K562 (cell line): ENCODE results near the gene CELA3A. TPM values are rescaled to one million over a fixed set of nuclear protein-coding genes. Genes with fewer than 3 reads are reported as not detected.

Experiments used
- ATAC-seq: fragments of 200-7000 bp; cut with Tn5 transposase; 3 replicates; pipeline ENCODE4 v1.9.1; 2020; ENCODE audit warnings: moderate library complexity
- BruUV-seq: library from RNA; stranded (reverse); fragments of 400-500 nt; replicated peaks from 2 replicates; lab custom pipeline; 2021; lab: Mats Ljungman, UMichigan
- CTCF ChIA-PET: fragments of 300-600 bp; formaldehyde crosslinking; extraction: SDS; loops from one replicate; lab custom pipeline; 2021; ENCODE audit warnings: low intra/inter-chr PET ratio; lab: Yijun Ruan, JAX
- POLR2A ChIA-PET: fragments of 300-600, 350-650 bp; sonication (Branson Sonifier 250); formaldehyde crosslinking; extraction: SDS; loops from one replicate; lab custom pipeline; 2021; ENCODE audit warnings: antibody characterized with exemption, inconsistent platforms; lab: Yijun Ruan, JAX
- DNase-seq, 4 experiments: peaks; one replicate each; pipeline versions ENCODE4 v3.0.0 to v3.0.0-alpha.2; 2011 to 2018; ENCODE audit warnings: low spot score in 3 of 4, mixed read lengths in 3 of 4; ENCODE audit errors: extremely low read depth in 1 of 4
- FAIRE-seq: peaks from 2 replicates; lab custom pipeline; 2011; peaks lifted over from hg19 to GRCh38; lab: Jason Lieb, UNC
- H2AFZ ChIP-seq: 2 replicates; pipeline ENCODE4 v1.6.0; 2011; ENCODE audit warnings: low read depth, low read length, control low read depth, inconsistent platforms
- H3K27ac ChIP-seq: fragments of 200-600 bp; 3 replicates; pipeline ENCODE4 v1.8.0; 2011; ENCODE audit warnings: low read depth, mild to moderate bottlenecking, control low read depth, inconsistent platforms, low read length, moderate library complexity, mixed read lengths; ENCODE audit errors: extremely low read depth
- H3K27me3 ChIP-seq, 2 experiments: fragments of 300-600 bp in 1 of 2; 2 replicates in 1 of 2; 3 replicates in 1 of 2; pipeline versions ENCODE4 v1.6.0 to v1.8.0; 2011; ENCODE audit warnings: inconsistent platforms in 2 of 2, low read length in 2 of 2, mild to moderate bottlenecking in 1 of 2, mixed read lengths in 1 of 2, moderate library complexity in 1 of 2; ENCODE audit not compliant: control insufficient read depth in 2 of 2, insufficient read depth in 2 of 2
- H3K36me3 ChIP-seq: fragments of 300-600 bp; 3 replicates; pipeline ENCODE4 v1.8.0; 2011; ENCODE audit warnings: mild to moderate bottlenecking, low read length, inconsistent platforms; ENCODE audit not compliant: control insufficient read depth, insufficient read depth
- H3K4me1 ChIP-seq, 2 experiments: fragments of 200-600 bp in 1 of 2; replicated peaks in 1 of 2; 2 replicates in 1 of 2; 3 replicates in 1 of 2; pipeline versions ENCODE4 v1.5.1 to v1.8.0; 2011; ENCODE audit warnings: inconsistent platforms in 2 of 2, low read length in 2 of 2, mild to moderate bottlenecking in 1 of 2, mixed read lengths in 1 of 2, moderate library complexity in 1 of 2; ENCODE audit not compliant: control insufficient read depth in 2 of 2, insufficient read depth in 2 of 2
- H3K4me2 ChIP-seq: 2 replicates; pipeline ENCODE4 v1.6.1; 2011; ENCODE audit warnings: low read length, control low read depth, inconsistent platforms, mixed read lengths; ENCODE audit not compliant: insufficient read depth
- H3K4me3 ChIP-seq: fragments of 200-600 bp; sonication (generic), shearing (Covaris generic); 2 replicates; pipeline ENCODE4 v1.5.1; 2016; ENCODE audit warnings: control low read depth, inconsistent platforms
- H3K79me2 ChIP-seq: fragments of 200-600 bp; 3 replicates; pipeline ENCODE4 v1.8.0; 2011; ENCODE audit warnings: low read length, inconsistent platforms; ENCODE audit not compliant: control insufficient read depth, insufficient read depth
- H3K9ac ChIP-seq, 2 experiments: 2 replicates each; pipeline versions ENCODE4 v1.6.0 to v1.6.1; 2011; ENCODE audit warnings: low read depth in 2 of 2, low read length in 2 of 2, control low read depth in 1 of 2, inconsistent platforms in 1 of 2, mild to moderate bottlenecking in 1 of 2, mixed read lengths in 1 of 2; ENCODE audit not compliant: insufficient read depth in 1 of 2
- H3K9me1 ChIP-seq: one replicate; pipeline ENCODE4 v1.6.0; 2011; ENCODE audit warnings: inconsistent platforms, mild to moderate bottlenecking, low read length, moderate library complexity; ENCODE audit not compliant: control insufficient read depth, insufficient read depth
- H3K9me3 ChIP-seq: replicated peaks from 2 replicates; pipeline ENCODE4 v1.5.1; 2011; ENCODE audit warnings: low read depth, low read length, inconsistent platforms; ENCODE audit not compliant: control insufficient read depth, insufficient read depth
- H4K20me1 ChIP-seq: replicated peaks from 2 replicates; pipeline ENCODE4 v1.6.1; 2011; ENCODE audit warnings: low read length, inconsistent platforms, mixed read lengths; ENCODE audit not compliant: control insufficient read depth, insufficient read depth
- CTCF ChIP-seq, 3 experiments: IDR thresholded peaks in 2 of 3; conservative IDR thresholded peaks in 1 of 3; 2 replicates each; pipeline ENCODE4 v1.5.1; 2011 to 2012; ENCODE audit warnings: low read length in 3 of 3, mild to moderate bottlenecking in 3 of 3, control low read depth in 2 of 3, improper control_type of control experiment in 1 of 3, inconsistent platforms in 1 of 3, low read depth in 1 of 3, mixed read lengths in 1 of 3, moderate library complexity in 1 of 3; ENCODE audit not compliant: insufficient read depth in 2 of 3
- ELK1 ChIP-seq: sonication (generic); formaldehyde crosslinking; IDR thresholded peaks from 2 replicates; pipeline ENCODE4 v1.8.1; 2022; ENCODE audit warnings: missing genetic modification reagents
- ERF ChIP-seq: fragments of 450-650 bp; formaldehyde crosslinking; IDR thresholded peaks from 2 replicates; pipeline ENCODE4 v1.4.0; 2020; ENCODE audit warnings: mild to moderate bottlenecking, mixed read lengths
- MECOM ChIP-seq: fragments of 250-450 bp; sonication (Bioruptor Pico); IDR thresholded peaks from 2 replicates; pipeline ENCODE4 v1.8.0; 2022; ENCODE audit warnings: inconsistent platforms
- NR2C1 ChIP-seq, 2 experiments: fragments of 450-650 bp; IDR thresholded peaks; 2 replicates each; pipeline ENCODE4 v1.6.1; 2017; ENCODE audit warnings: mild to moderate bottlenecking in 2 of 2, antibody characterized with exemption in 1 of 2, inconsistent platforms in 1 of 2, missing compliant biosample characterization in 1 of 2, missing genetic modification characterization in 1 of 2
- NR2C2 ChIP-seq, 2 experiments: fragments of 200-800 bp in 1 of 2; sonication (Bioruptor generic) in 1 of 2; sonication (generic) in 1 of 2; formaldehyde crosslinking in 1 of 2; IDR thresholded peaks; 2 replicates each; pipeline versions ENCODE4 v1.6.1 to v1.8.0; 2016 to 2022; ENCODE audit warnings: mild to moderate bottlenecking in 1 of 2, missing compliant biosample characterization in 1 of 2, missing genetic modification characterization in 1 of 2, missing genetic modification reagents in 1 of 2
- STAT5A ChIP-seq: IDR thresholded peaks from 2 replicates; pipeline ENCODE4 v1.6.1; 2012; ENCODE audit warnings: low read length, inconsistent platforms, borderline replicate concordance
- UBTF ChIP-seq, 2 experiments: IDR thresholded peaks; 2 replicates each; pipeline ENCODE4 v1.6.1; 2012; ENCODE audit warnings: improper control_type of control experiment in 2 of 2, low read depth in 2 of 2, low read length in 2 of 2, borderline replicate concordance in 1 of 2
- ZNF311 ChIP-seq: fragments of 250-450 bp; sonication (Bioruptor Pico); IDR thresholded peaks from 2 replicates; pipeline ENCODE4 v1.4.0; 2020; ENCODE audit warnings: mild to moderate bottlenecking, moderate library complexity
- WGBS: fragments of 100-300 bp; shearing (Covaris generic); methylation state at CpG from one replicate; pipeline ENCODE4 v1.1.6; 2016; ENCODE audit warnings: low coverage, mixed read lengths; ENCODE audit not compliant: insufficient coverage; ENCODE audit errors: missing lambda C conversion rate; 5-methylcytosine and 5-hydroxymethylcytosine counted together
- in situ Hi-C: fragments of 300-500 bp; cut with MboI; formaldehyde crosslinking; loops from 4 replicates; pipeline ENCODE4 v1.15.0; 2018; ENCODE audit warnings: inconsistent platforms, mixed read lengths
- intact Hi-C: fragments of 100-400 bp; cut with micrococcal nuclease; formaldehyde crosslinking; loops from 2 replicates; pipeline ENCODE4 v1.14.2; 2022
- polyA plus RNA-seq, 8 experiments: library from polyadenylated mRNA; depleted of rRNA in 4 of 8; stranded (reverse) in 5 of 8; unstranded in 3 of 8; fragments of >200 nt; fragmentation: Nextera tagmentation in 2 of 8; fragmentation: Illumina TruSeq in 1 of 8; extraction: Ambion mirVana in 2 of 8; extraction: Trizol in 1 of 8; gene quantifications; 2 replicates each; pipeline versions ENCODE4 v1.2.1 to v1.2.3, GENCODE V29; 2011 to 2014; ENCODE audit warnings: inconsistent platforms in 1 of 8, missing spikeins in 1 of 8
- total RNA-seq, 7 experiments: library from RNA; depleted of rRNA in 6 of 7; stranded (reverse); fragments of >200 nt in 6 of 7; fragmentation: Illumina TruSeq in 2 of 7; extraction: Trizol in 2 of 7; gene quantifications; 2 replicates each; pipeline versions ENCODE4 v1.2.1 to v1.2.3, GENCODE V29; 2011 to 2021; ENCODE audit warnings: low replicate concordance in 1 of 7

CELA3A gene
- total and polyA plus RNA-seq, 9 of the 15 experiments (the other 6 are each of a cell fraction or from before 2014, with no cell fraction given) = 5.4 TPM; not detected in 8

- ATAC-seq (0 out of 3 replicates have a peak, but pooled peaks have one; percentile 33), DNase-seq (no peak), FAIRE-seq (no peak)
- intact Hi-C loops (no loop called here), in situ Hi-C loops (no loop called here)
- no peak overlapping the region for H3K4me3 ChIP-seq
- H3K9me3 ChIP-seq = no peaks in the 10 kb centered on the region
- 61% methylated on average over 6 of the region's 6 CpGs for WGBS
- no peaks in the 10 kb centered on the region for H4K20me1 ChIP-seq
- H3K4me1 ChIP-seq = peaks cover 18 to 26% of the 10 kb centered on the region in 2 experiments
- no peak overlapping the region for H3K27ac ChIP-seq
- H3K27me3 ChIP-seq = no peaks in the 10 kb centered on the region
- H3K36me3 ChIP-seq = no peaks in the 10 kb centered on the region
- CTCF ChIA-PET = no interaction called here
- H3K4me2 ChIP-seq = no peak overlapping the region
- no peak overlapping the region for H2AFZ ChIP-seq
- POLR2A ChIA-PET = interaction anchor here (0.5 to 3.3 kb wide), 3 partner anchors 13 to 73 kb away, joined by 3 to 10 read pairs (median 3); no protein-coding TSS in a partner anchor
- peak overlapping the region in 1 of 2 experiments; percentile 1; a peak in 1 of 4 replicates for H3K9ac ChIP-seq
- no TSS peak for BruUV-seq
- no peaks in the 10 kb centered on the region for H3K9me1 ChIP-seq
- TF ChIP-seq UBTF (IDR thresholded peaks at IDR 0.05; ENCODE audit: borderline replicate concordance in 1 of 2, low read depth in 2 of 2, low read length in 2 of 2) (no peak), ERF (no peak), STAT5A (no peak), CTCF (IDR thresholded peaks at IDR 0.05 in 2 of 3, conservative IDR thresholded peaks at IDR 0.05 in 1 of 3; ENCODE audit: insufficient read depth in 2 of 3, low read depth in 1 of 3, low read length in 3 of 3) (peak in 1 of 3 experiments; percentile 29; a peak in 1 of 6 replicates), ZNF311 (no peak), NR2C1 (IDR thresholded peaks at IDR 0.05) (peak; percentile 78), NR2C1 (tag; IDR thresholded peaks at IDR 0.05) (peak; percentile 78), ELK1 (no peak), NR2C2 (CRISPR knock-in tag; IDR thresholded peaks at IDR 0.05) (no peak), NR2C2 (tag; IDR thresholded peaks at IDR 0.05) (peak; percentile 73), MECOM (no peak)
- TF ChIP-seq, all 486 proteins: peak for 3
- H3K79me2 ChIP-seq = no peaks in the 10 kb centered on the region
Observed at GRCh38 chr1:21952786-21953520, 48.5 kb upstream of the CELA3A start.
